ENCODE measurements around the gene AP4M1. TPM values are rescaled to one million over a fixed set of nuclear protein-coding genes. Genes with fewer than 3 reads are reported as not detected.

Gene AP4M1
- total and polyA plus RNA-seq, 9 of the 15 experiments (the other 6 are each of a cell fraction or from before 2014, with no cell fraction given), result 1.3 to 30.9 (median 14.1) TPM

DNA sequence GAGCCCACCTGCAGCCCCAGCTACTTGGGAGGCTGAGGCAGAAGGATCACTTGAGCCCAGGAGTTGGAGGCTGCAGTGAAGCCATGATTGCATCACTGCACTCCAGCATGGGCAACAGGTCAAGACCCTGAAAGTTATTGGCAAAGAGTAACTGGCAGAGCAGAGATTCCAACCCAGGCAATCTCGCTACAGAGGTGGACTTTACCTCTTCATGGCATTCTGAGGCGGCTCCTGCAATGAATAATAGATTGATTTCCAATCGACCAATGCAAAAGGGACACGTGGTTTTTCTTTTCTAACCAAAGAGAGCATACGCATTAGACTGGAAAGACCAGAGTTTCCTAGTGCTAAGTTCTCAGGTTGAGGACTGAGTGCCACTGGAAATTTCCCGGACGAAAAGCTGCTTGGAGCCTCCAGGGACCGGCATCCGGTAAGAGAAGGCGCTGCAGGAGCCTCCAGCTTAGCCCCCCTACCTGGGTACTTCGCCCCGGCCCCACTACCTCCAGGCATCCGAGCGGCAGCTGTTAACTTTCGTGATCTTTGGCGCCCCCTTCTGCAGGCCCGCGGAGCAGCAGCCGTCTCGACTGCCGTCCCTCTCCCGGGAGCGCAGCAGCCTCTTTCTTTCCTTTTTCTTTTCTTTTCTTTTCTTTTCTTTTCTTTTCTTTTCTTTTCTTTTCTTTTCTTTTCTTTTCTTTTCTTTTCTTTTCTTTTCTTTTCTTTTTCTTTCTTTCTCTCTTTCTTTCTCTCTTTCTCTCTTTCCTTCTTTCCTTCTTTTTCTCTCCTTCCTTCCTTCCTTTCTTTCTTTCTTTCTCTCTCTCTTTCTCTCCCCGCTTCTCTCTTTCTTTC is 29.4 kb downstream of the AP4M1 start (continued):
- no peak for TF ChIP-seq KLF13 (tag; IDR thresholded peaks at IDR 0.05; ENCODE audit: borderline replicate concordance, low read depth)
- TF ChIP-seq ASH1L (IDR thresholded peaks at IDR 0.05; ENCODE audit: borderline replicate concordance, low read depth, partially characterized antibody), result peak; percentile 65
- no peak for TF ChIP-seq SNIP1 (IDR thresholded peaks at IDR 0.05; ENCODE audit: low read depth)
- TF ChIP-seq ZNF282 (CRISPR knock-in tag; IDR thresholded peaks at IDR 0.05), result no peak
- TF ChIP-seq, protein P1, sequence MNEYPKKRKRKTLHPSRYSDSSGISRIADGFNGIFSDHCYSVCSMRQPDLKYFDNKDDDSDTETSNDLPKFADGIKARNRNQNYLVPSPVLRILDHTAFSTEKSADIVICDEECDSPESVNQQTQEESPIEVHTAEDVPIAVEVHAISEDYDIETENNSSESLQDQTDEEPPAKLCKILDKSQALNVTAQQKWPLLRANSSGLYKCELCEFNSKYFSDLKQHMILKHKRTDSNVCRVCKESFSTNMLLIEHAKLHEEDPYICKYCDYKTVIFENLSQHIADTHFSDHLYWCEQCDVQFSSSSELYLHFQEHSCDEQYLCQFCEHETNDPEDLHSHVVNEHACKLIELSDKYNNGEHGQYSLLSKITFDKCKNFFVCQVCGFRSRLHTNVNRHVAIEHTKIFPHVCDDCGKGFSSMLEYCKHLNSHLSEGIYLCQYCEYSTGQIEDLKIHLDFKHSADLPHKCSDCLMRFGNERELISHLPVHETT (CRISPR knock-in tag; conservative IDR thresholded peaks at IDR 0.05 in 1 of 2, IDR thresholded peaks at IDR 0.05 in 1 of 2), result no peak
- peak; percentile 88 for TF ChIP-seq CEBPG (CRISPR knock-in tag; IDR thresholded peaks at IDR 0.05)
- TF ChIP-seq CEBPG (tag; conservative IDR thresholded peaks at IDR 0.05 in 1 of 2, IDR thresholded peaks at IDR 0.05 in 1 of 2), result peak in 1 of 2 experiments; percentile 81; a peak in 2 of 4 replicates
- no peak for TF ChIP-seq SRSF1 (IDR thresholded peaks at IDR 0.05; ENCODE audit: low read depth, low read length)
- TF ChIP-seq, protein P2, sequence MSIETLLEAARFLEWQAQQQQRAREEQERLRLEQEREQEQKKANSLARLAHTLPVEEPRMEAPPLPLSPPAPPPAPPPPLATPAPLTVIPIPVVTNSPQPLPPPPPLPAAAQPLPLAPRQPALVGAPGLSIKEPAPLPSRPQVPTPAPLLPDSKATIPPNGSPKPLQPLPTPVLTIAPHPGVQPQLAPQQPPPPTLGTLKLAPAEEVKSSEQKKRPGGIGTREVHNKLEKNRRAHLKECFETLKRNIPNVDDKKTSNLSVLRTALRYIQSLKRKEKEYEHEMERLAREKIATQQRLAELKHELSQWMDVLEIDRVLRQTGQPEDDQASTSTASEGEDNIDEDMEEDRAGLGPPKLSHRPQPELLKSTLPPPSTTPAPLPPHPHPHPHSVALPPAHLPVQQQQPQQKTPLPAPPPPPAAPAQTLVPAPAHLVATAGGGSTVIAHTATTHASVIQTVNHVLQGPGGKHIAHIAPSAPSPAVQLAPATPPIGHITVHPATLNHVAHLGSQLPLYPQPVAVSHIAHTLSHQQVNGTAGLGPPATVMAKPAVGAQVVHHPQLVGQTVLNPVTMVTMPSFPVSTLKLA (conservative IDR thresholded peaks at IDR 0.05), result no peak; a peak in 2 of 4 replicates
- no peak for TF ChIP-seq SMARCB1 (IDR thresholded peaks at IDR 0.05; ENCODE audit: insufficient read length, low read depth)
- no peak for TF ChIP-seq PTTG1 (tag; IDR thresholded peaks at IDR 0.05; ENCODE audit: low read depth)
- TF ChIP-seq CEBPB (tag; IDR thresholded peaks at IDR 0.05), result peak; percentile 90
- TF ChIP-seq, protein P3, sequence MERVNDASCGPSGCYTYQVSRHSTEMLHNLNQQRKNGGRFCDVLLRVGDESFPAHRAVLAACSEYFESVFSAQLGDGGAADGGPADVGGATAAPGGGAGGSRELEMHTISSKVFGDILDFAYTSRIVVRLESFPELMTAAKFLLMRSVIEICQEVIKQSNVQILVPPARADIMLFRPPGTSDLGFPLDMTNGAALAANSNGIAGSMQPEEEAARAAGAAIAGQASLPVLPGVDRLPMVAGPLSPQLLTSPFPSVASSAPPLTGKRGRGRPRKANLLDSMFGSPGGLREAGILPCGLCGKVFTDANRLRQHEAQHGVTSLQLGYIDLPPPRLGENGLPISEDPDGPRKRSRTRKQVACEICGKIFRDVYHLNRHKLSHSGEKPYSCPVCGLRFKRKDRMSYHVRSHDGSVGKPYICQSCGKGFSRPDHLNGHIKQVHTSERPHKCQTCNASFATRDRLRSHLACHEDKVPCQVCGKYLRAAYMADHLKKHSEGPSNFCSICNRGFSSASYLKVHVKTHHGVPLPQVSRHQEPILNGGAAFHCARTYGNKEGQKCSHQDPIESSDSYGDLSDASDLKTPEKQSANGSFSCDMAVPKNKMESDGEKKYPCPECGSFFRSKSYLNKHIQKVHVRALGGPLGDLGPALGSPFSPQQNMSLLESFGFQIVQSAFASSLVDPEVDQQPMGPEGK (CRISPR knock-in tag; IDR thresholded peaks at IDR 0.05; ENCODE audit: borderline replicate concordance), result no peak
- no peak for TF ChIP-seq GATA2 (CRISPR knock-in tag; IDR thresholded peaks at IDR 0.05)
- peak; percentile 65 for TF ChIP-seq ARHGAP35 (IDR thresholded peaks at IDR 0.05; ENCODE audit: partially characterized antibody)
- TF ChIP-seq RBM39 (optimal IDR thresholded peaks at IDR 0.05; ENCODE audit: low read depth, low read length), result peak; percentile 98
- no peak for TF ChIP-seq PCBP2 (IDR thresholded peaks at IDR 0.05; ENCODE audit: low read depth, low read length, poor library complexity, severe bottlenecking)
- peak; percentile 81; the same call in 1 of the 2 replicates for TF ChIP-seq SMARCA5 (IDR thresholded peaks at IDR 0.05)
- no peak for TF ChIP-seq ZBTB8A (IDR thresholded peaks at IDR 0.05; ENCODE audit: partially characterized antibody)
- TF ChIP-seq RBM14 (IDR thresholded peaks at IDR 0.05; ENCODE audit: borderline replicate concordance, insufficient read depth, low read depth, low read length), result no peak

All from K562 (cell line).